Activated CD8-positive, alpha-beta memory T cell treated with anti-CD3 and anti-CD28 coated beads, Interleukin-2, amount 50 U/mL, for 1 hour (primary cell): ENCODE measurements around the gene RREB1.

Source experiments
- DNase-seq: peaks from one replicate; pipeline ENCODE4 v3.0.0-alpha.2; 2020; ENCODE audit errors: extremely low read depth

Gene RREB1

GRCh38 chr6:7100072-7100752 lies 7.5 kb upstream of the RREB1 start:
- DNase-seq: no peak

GRCh38 chr6:7100753-7101081 lies 7.0 kb upstream of the RREB1 start:
- no peak for DNase-seq

- no peak for DNase-seq
These were observed 6.5 kb upstream of the RREB1 start for GRCh38 chr6:7101290-7101689.

- DNase-seq: no peak
These were observed 3.0 kb upstream of the RREB1 start for GRCh38 chr6:7104752-7105151.

GRCh38 chr6:7106215-7106751 lies 1.5 kb upstream of the RREB1 start:
- DNase-seq: no peak

GRCh38 chr6:7106752-7107577 lies 796 bp upstream of the RREB1 start:
- DNase-seq: peak; percentile 47

- no peak for DNase-seq
These were observed 619 bp downstream of the RREB1 start for GRCh38 chr6:7108196-7108963.

- DNase-seq: no peak
These were observed 1.4 kb downstream of the RREB1 start for GRCh38 chr6:7108964-7109836.

- no peak for DNase-seq
These were observed 2.5 kb downstream of the RREB1 start for GRCh38 chr6:7110092-7110792.

GRCh38 chr6:7111095-7111690 lies 3.4 kb downstream of the RREB1 start:
- no peak for DNase-seq

- no peak for DNase-seq
These were observed 4.4 kb downstream of the RREB1 start for GRCh38 chr6:7112171-7112570.

- no peak for DNase-seq
These were observed 5.1 kb downstream of the RREB1 start for GRCh38 chr6:7112741-7113313.

- no peak for DNase-seq
These were observed 7.1 kb downstream of the RREB1 start for GRCh38 chr6:7114744-7115458.

- no peak for DNase-seq
These were observed 7.9 kb downstream of the RREB1 start for GRCh38 chr6:7115543-7116231.

- no peak for DNase-seq
These were observed 11.6 kb downstream of the RREB1 start for GRCh38 chr6:7119272-7119801.

- DNase-seq: no peak
These were observed 14.0 kb downstream of the RREB1 start for GRCh38 chr6:7121700-7122241.

- no peak for DNase-seq
These were observed 14.9 kb downstream of the RREB1 start for GRCh38 chr6:7122684-7123083.

- DNase-seq: no peak
These were observed 16.4 kb downstream of the RREB1 start for GRCh38 chr6:7124114-7124513.
